Measurements from ENCODE around the gene ALCAM.

ALCAM gene

DNA sequence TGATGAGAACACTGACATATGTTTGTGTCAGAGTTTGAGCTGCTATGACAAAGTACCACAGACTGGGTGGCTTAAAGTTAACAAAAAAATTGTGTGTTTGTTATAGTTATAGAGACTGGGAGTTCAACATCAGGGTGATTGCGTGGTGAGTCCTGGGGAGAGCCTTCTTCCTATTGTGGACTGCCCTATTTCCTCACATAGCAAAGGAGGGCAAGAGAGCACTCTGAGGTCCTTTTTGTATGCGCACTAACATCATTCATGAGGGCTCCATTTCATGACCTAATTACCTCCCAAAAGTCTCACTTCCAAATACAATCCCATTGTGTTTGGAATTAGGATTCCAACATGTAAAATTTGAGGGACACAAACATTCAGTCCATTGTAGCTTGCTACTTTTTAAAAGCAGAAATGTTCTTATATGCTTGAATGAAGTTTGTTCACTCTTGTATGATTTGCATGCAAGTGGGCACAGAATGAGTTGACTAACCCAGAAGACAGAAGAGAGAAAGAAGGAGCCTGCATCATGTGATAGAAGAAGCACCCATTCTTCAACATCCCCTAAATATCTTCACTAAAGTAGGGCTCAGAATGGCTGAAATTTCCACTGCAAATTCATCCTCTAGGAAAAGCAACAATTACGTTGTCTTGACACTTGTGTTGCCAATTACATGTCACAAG lies 18.9 kb upstream of the ALCAM start:
- TF ChIP-seq TAF1 (IDR thresholded peaks at IDR 0.05; ENCODE audit: borderline replicate concordance, insufficient read depth, low read length) (no peak), POLR2AphosphoS5 (IDR thresholded peaks at IDR 0.05; ENCODE audit: low read depth, low read length) (no peak), SIN3A (IDR thresholded peaks at IDR 0.05; ENCODE audit: borderline replicate concordance, insufficient read depth, low read length) (no peak), FOXP2 (optimal IDR thresholded peaks at IDR 0.05; ENCODE audit: borderline replicate concordance, extremely low read depth, extremely low read length, insufficient read depth) (no peak)
- TF ChIP-seq, protein P1, sequence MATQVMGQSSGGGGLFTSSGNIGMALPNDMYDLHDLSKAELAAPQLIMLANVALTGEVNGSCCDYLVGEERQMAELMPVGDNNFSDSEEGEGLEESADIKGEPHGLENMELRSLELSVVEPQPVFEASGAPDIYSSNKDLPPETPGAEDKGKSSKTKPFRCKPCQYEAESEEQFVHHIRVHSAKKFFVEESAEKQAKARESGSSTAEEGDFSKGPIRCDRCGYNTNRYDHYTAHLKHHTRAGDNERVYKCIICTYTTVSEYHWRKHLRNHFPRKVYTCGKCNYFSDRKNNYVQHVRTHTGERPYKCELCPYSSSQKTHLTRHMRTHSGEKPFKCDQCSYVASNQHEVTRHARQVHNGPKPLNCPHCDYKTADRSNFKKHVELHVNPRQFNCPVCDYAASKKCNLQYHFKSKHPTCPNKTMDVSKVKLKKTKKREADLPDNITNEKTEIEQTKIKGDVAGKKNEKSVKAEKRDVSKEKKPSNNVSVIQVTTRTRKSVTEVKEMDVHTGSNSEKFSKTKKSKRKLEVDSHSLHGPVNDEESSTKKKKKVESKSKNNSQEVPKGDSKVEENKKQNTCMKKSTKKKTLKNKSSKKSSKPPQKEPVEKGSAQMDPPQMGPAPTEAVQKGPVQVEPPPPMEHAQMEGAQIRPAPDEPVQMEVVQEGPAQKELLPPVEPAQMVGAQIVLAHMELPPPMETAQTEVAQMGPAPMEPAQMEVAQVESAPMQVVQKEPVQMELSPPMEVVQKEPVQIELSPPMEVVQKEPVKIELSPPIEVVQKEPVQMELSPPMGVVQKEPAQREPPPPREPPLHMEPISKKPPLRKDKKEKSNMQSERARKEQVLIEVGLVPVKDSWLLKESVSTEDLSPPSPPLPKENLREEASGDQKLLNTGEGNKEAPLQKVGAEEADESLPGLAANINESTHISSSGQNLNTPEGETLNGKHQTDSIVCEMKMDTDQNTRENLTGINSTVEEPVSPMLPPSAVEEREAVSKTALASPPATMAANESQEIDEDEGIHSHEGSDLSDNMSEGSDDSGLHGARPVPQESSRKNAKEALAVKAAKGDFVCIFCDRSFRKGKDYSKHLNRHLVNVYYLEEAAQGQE (IDR thresholded peaks at IDR 0.05; ENCODE audit: insufficient read depth in 1 of 2, low read depth in 2 of 2, low read length in 2 of 2) = no peak

GRCh38 chr3:105348307-105348706 lies 18.4 kb upstream of the ALCAM start:
- TF ChIP-seq, protein P1 (IDR thresholded peaks at IDR 0.05; ENCODE audit: insufficient read depth in 1 of 2, low read depth in 2 of 2, low read length in 2 of 2) = no peak
- TF ChIP-seq POLR2AphosphoS5 (IDR thresholded peaks at IDR 0.05; ENCODE audit: low read depth, low read length) (no peak), SIN3A (IDR thresholded peaks at IDR 0.05; ENCODE audit: borderline replicate concordance, insufficient read depth, low read length) (no peak), FOXP2 (optimal IDR thresholded peaks at IDR 0.05; ENCODE audit: borderline replicate concordance, extremely low read depth, extremely low read length, insufficient read depth) (no peak), TAF1 (IDR thresholded peaks at IDR 0.05; ENCODE audit: borderline replicate concordance, insufficient read depth, low read length) (no peak)

DNA sequence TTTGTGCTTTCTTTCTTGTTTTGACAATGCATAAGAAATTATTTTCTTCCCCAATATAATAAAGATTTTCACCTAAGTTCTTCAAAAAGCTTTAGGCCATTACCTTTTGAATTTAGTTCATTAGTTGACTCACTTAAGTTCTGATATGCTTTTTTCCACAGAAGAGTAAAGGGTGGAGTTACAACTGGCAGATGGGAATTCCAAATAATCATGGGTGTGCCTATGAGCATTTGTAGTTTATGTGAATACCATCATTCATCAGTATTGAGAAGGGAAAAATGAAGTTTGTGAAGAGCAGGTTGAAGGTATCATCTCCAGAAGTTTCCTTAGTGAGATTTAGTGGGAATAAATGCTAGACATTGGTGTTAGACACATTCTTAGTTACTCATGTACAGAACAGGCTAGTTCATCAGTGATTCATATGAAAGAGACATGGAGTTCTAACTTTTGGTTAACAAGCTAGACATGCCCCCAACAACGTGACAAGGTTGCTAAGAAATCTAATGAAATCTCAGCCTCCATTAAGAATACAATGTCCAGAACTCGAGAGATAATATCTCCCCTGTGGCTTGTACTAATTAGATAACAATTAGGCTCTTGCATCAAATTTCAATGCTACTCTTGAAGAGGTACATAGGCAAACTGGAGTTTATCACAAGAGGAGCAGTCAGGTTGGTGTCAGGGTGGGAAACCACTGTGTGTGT lies 16.9 kb upstream of the ALCAM start:
- no peak for TF ChIP-seq SIN3A (IDR thresholded peaks at IDR 0.05; ENCODE audit: borderline replicate concordance, insufficient read depth, low read length)
- TF ChIP-seq FOXP2 (optimal IDR thresholded peaks at IDR 0.05; ENCODE audit: borderline replicate concordance, extremely low read depth, extremely low read length, insufficient read depth) = no peak
- no peak for TF ChIP-seq TAF1 (IDR thresholded peaks at IDR 0.05; ENCODE audit: borderline replicate concordance, insufficient read depth, low read length)
- no peak for TF ChIP-seq POLR2AphosphoS5 (IDR thresholded peaks at IDR 0.05; ENCODE audit: low read depth, low read length)
- TF ChIP-seq, protein P1 (IDR thresholded peaks at IDR 0.05; ENCODE audit: insufficient read depth in 1 of 2, low read depth in 2 of 2, low read length in 2 of 2) = no peak

GRCh38 chr3:105351821-105352220 lies 14.9 kb upstream of the ALCAM start:
- no peak for TF ChIP-seq POLR2AphosphoS5 (IDR thresholded peaks at IDR 0.05; ENCODE audit: low read depth, low read length)
- no peak for TF ChIP-seq FOXP2 (optimal IDR thresholded peaks at IDR 0.05; ENCODE audit: borderline replicate concordance, extremely low read depth, extremely low read length, insufficient read depth)
- no peak for TF ChIP-seq SIN3A (IDR thresholded peaks at IDR 0.05; ENCODE audit: borderline replicate concordance, insufficient read depth, low read length)
- TF ChIP-seq, protein P1 (IDR thresholded peaks at IDR 0.05; ENCODE audit: insufficient read depth in 1 of 2, low read depth in 2 of 2, low read length in 2 of 2) = no peak
- no peak for TF ChIP-seq TAF1 (IDR thresholded peaks at IDR 0.05; ENCODE audit: borderline replicate concordance, insufficient read depth, low read length)
